Thoracic aorta (tissue), 2 donors: Measurements from ENCODE around the gene GSTT2. TPM values are rescaled to one million over a fixed set of nuclear protein-coding genes. Genes with fewer than 3 reads are reported as not detected.

Experiments used
- ATAC-seq: fragments of 150-250 bp; one replicate; pipeline ENCODE4 v1.8.0; 2017; ENCODE audit warnings: low read depth; ENCODE audit not compliant: insufficient number of reproducible peaks, low FRiP score
- DNase-seq: peaks from one replicate; pipeline ENCODE4 v3.0.0-alpha.2; 2020; ENCODE audit warnings: low spot score
- H3K27ac ChIP-seq, 2 donors: fragments of 200-600 bp; sonication (generic); 1 replicate in 1 of 2; 2 replicates in 1 of 2; pipeline ENCODE4 v1.5.1; 2016; ENCODE audit warnings: mild to moderate bottlenecking in 2 of 2, moderate library complexity in 2 of 2
- H3K27me3 ChIP-seq: fragments of 200-600 bp; sonication (generic); replicated peaks from 2 replicates; pipeline ENCODE4 v1.6.0; 2016; ENCODE audit warnings: mild to moderate bottlenecking; ENCODE audit not compliant: insufficient read depth
- H3K36me3 ChIP-seq: fragments of 200-600 bp; sonication (generic); one replicate; pipeline ENCODE4 v1.5.1; 2016
- H3K4me1 ChIP-seq, 2 donors: fragments of 200-600 bp; sonication (generic); 1 replicate in 1 of 2; 2 replicates in 1 of 2; pipeline versions ENCODE4 v1.5.1 to v1.6.0; 2016; ENCODE audit warnings: low read depth in 2 of 2, mild to moderate bottlenecking in 1 of 2; ENCODE audit not compliant: control insufficient read depth in 1 of 2
- H3K4me3 ChIP-seq: fragments of 200-600 bp; sonication (generic); 2 replicates; pipeline ENCODE4 v1.5.1; 2016; ENCODE audit warnings: mild to moderate bottlenecking
- H3K9me3 ChIP-seq: fragments of 200-600 bp; sonication (generic); 2 replicates; pipeline ENCODE4 v1.5.1; 2016
- CTCF ChIP-seq: fragments of 200-600 bp; sonication (generic); IDR thresholded peaks from one replicate; pipeline ENCODE4 v1.5.1; 2019; ENCODE audit warnings: antibody characterized with exemption
- total RNA-seq, 2 donors: library from RNA; depleted of rRNA; stranded (reverse); fragments of >200 nt; gene quantifications; one replicate each; pipeline versions ENCODE4 v1.1.0 to v1.2.3, GENCODE V29; 2016

GSTT2 gene
- total RNA-seq, 2 donors from 2014 or later = not detected

- H3K4me1 ChIP-seq = peaks cover 17 to 33% of the 10 kb centered on the region in 2 donors
- H3K27me3 ChIP-seq = no peaks in the 10 kb centered on the region
- DNase-seq (no peak), ATAC-seq (no peak)
- H3K4me3 ChIP-seq = no peak overlapping the region
- no peaks in the 10 kb centered on the region for H3K9me3 ChIP-seq
- no peak for TF ChIP-seq CTCF
- H3K27ac ChIP-seq = no peak overlapping the region
- H3K36me3 ChIP-seq = no peaks in the 10 kb centered on the region
Observed at GRCh38 chr22:24009227-24010017, 29.5 kb downstream of the GSTT2 start.

DNA sequence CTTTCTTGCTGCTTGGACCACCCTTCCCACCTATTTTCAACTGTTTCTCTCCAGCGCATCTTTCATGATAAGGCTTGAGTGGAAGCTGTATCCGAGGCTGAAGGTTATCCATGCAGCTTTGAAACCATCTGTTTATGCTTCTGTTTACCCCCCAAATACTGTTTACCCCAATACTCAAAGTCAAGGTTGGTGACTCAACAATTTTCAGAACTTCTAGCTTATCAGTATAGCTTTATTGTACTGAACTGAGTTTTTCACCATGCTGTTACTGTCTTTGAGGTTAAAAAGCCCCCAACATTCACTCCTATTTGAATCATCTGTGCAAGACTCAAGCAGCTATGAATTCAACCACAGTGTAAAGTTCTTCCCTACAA is 30.1 kb downstream of the GSTT2 start:
- no peak for TF ChIP-seq CTCF
- ATAC-seq (no peak), DNase-seq (no peak)
- no peaks in the 10 kb centered on the region for H3K9me3 ChIP-seq
- peaks cover 17 to 32% of the 10 kb centered on the region in 2 donors for H3K4me1 ChIP-seq
- no peaks in the 10 kb centered on the region for H3K36me3 ChIP-seq
- no peak overlapping the region for H3K27ac ChIP-seq
- H3K27me3 ChIP-seq = no peaks in the 10 kb centered on the region
- no peak overlapping the region for H3K4me3 ChIP-seq

DNA sequence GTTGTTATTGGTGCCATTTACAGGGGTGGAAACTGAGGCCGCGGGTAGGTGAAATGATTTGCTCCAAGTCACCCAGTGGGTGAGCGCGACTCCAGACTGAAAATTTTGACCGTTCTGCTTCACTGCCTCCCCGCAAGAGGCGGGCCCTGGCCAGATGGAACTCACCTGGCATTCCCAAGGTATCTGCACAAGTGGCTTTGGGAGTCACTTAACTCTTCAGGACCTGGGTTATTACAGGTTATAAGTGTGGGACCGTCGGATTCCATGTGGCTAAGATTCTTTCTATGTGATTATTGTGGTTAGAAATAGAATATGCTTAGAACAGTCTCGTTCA is 31.8 kb downstream of the GSTT2 start:
- Histone ChIP-seq H3K36me3 (no peaks in the 10 kb centered on the region), H3K9me3 (no peaks in the 10 kb centered on the region), H3K27ac (peak overlapping the region; percentile 42 to 74), H3K4me1 (peaks cover 10 to 18% of the 10 kb centered on the region in 2 donors), H3K4me3 (peak overlapping the region; percentile 91), H3K27me3 (no peaks in the 10 kb centered on the region)
- no peak for TF ChIP-seq CTCF
- DNase-seq = no peak
- ATAC-seq = no peak

DNA sequence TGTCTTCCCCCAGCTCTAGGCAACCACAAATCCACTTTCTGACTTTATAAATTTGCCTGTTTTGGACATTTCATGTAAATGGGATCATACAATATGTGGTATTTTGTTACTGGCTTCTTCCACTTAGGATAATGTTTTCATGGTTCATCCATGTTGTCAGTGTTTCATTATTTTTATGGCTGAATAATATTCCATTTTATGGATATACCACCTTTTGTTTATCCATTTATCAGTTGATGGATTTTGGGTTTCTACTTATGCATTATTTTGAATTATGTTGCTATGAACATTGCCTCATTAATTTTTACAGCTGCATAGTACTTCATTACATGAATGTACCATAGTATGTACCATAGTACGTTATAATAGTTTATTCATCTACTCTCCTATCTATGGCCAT is 36.2 kb downstream of the GSTT2 start:
- no peaks in the 10 kb centered on the region for H3K9me3 ChIP-seq
- no peaks in the 10 kb centered on the region for H3K27me3 ChIP-seq
- H3K4me3 ChIP-seq = no peak overlapping the region
- no peaks in the 10 kb centered on the region for H3K36me3 ChIP-seq
- ATAC-seq = no peak
- TF ChIP-seq CTCF = no peak
- H3K27ac ChIP-seq = no peak overlapping the region
- H3K4me1 ChIP-seq = peaks cover 10 to 18% of the 10 kb centered on the region in 2 donors
- no peak for DNase-seq

DNA sequence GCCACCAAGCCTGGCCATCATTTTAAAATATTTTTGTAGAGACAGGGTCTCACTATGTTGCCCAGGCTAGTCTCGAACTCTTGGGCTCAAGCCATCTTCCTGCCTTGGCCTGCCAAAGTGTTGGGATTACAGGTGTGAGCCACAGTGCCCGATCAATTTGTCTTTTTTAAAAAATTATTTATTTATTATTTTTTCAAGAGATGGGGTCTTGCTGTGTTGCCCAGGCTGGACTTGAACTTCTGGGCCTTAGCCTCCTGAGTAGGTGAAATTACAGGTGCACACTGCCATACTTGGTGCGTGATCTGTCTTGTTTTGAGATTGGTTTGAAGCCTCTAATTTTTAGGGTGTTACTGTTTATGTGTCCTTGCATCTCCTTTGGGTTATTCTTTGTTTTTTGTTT is 41.4 kb downstream of the GSTT2 start:
- TF ChIP-seq CTCF = no peak
- no peaks in the 10 kb centered on the region for H3K36me3 ChIP-seq
- peaks cover 7 to 11% of the 10 kb centered on the region in 2 donors for H3K4me1 ChIP-seq
- H3K9me3 ChIP-seq = no peaks in the 10 kb centered on the region
- H3K27ac ChIP-seq = no peak overlapping the region
- no peak for DNase-seq
- no peaks in the 10 kb centered on the region for H3K27me3 ChIP-seq
- no peak for ATAC-seq
- H3K4me3 ChIP-seq = no peak overlapping the region
